Kidney (tissue), 14 donors: ENCODE data around the gene FREM1. TPM values are rescaled to one million over a fixed set of nuclear protein-coding genes. Genes with fewer than 3 reads are reported as not detected.

Experiments used
- DNase-seq, 5 donors: peaks; one replicate each; pipeline ENCODE4 v3.0.0-alpha.2; 2013 to 2020
- FAIRE-seq: peaks from 2 replicates; lab custom pipeline; 2012; peaks lifted over from hg19 to GRCh38; lab: Jason Lieb, UNC
- H3K27ac ChIP-seq, 2 donors: one replicate each; pipeline ENCODE4 v1.7.0; 2013; ENCODE audit warnings: low read depth in 2 of 2, low read length in 2 of 2, inconsistent platforms in 1 of 2
- H3K27me3 ChIP-seq: one replicate; pipeline ENCODE4 v1.7.1; 2013; ENCODE audit warnings: low read length, inconsistent platforms; ENCODE audit not compliant: control insufficient read depth, insufficient read depth
- H3K36me3 ChIP-seq, 3 donors: one replicate each; pipeline versions ENCODE4 v1.7.0 to v1.7.1; 2013; ENCODE audit warnings: low read length in 3 of 3, control low read depth in 1 of 3, inconsistent platforms in 1 of 3; ENCODE audit not compliant: insufficient read depth in 3 of 3, control insufficient read depth in 2 of 3
- H3K4me1 ChIP-seq, 3 donors: one replicate each; pipeline versions ENCODE4 v1.7.0 to v1.7.1; 2013; ENCODE audit warnings: low read length in 3 of 3, inconsistent platforms in 1 of 3, low read depth in 1 of 3; ENCODE audit not compliant: control insufficient read depth in 2 of 3, insufficient read depth in 2 of 3
- H3K4me3 ChIP-seq, 3 donors: one replicate each; pipeline versions ENCODE4 v1.7.0 to v1.8.1; 2013; ENCODE audit warnings: low read length in 3 of 3, control low read depth in 1 of 3, inconsistent platforms in 1 of 3
- H3K9ac ChIP-seq, 3 donors: one replicate each; pipeline versions ENCODE4 v1.7.0 to v1.7.1; 2013; ENCODE audit warnings: low read length in 3 of 3, control low read depth in 1 of 3, inconsistent platforms in 1 of 3
- H3K9me3 ChIP-seq, 3 donors: one replicate each; pipeline versions ENCODE4 v1.7.0 to v1.7.1; 2013; ENCODE audit warnings: low read length in 3 of 3, control low read depth in 1 of 3, inconsistent platforms in 1 of 3; ENCODE audit not compliant: control insufficient read depth in 2 of 3, insufficient read depth in 1 of 3
- CTCF ChIP-seq: IDR thresholded peaks from 3 replicates; pipeline ENCODE4 v1.5.1; 2012; ENCODE audit warnings: mild to moderate bottlenecking, moderate library complexity, borderline replicate concordance; ENCODE audit not compliant: insufficient read depth; ENCODE audit errors: extremely low read depth
- intact Hi-C: fragments of 100-400 bp; cut with DNase I; formaldehyde crosslinking; loops from one replicate; pipeline ENCODE4 v1.11.1; 2022
- polyA plus RNA-seq: library from polyadenylated mRNA; stranded (reverse); fragments of 350-450 nt; fragmentation: Illumina TruSeq; extraction: RNeasy Lipid Tissue Mini Kit (QIAGEN cat#74804); gene quantifications from one replicate; pipeline ENCODE4 v1.2.3, GENCODE V29; 2014; ENCODE audit warnings: low read depth, low replicate concordance; ENCODE audit not compliant: insufficient read depth
- total RNA-seq: library from RNA; stranded (reverse); fragmentation: NEBNext Ultra II Directional; extraction: Animal tissue kit (Norgen Biotek cat#: 25700); gene quantifications from one replicate; pipeline ENCODE4 v1.2.1, GENCODE V29; 2021
- donor health status: control.
- donor health status: control.
- donor health status: control.
- donor health status: control.
- donor health status: control.
- donor health status: DM: yes; HTN: yes; CAD: no.
- donor health status: Normal renal cell carcinoma (clear cell type).

Gene FREM1
- total and polyA plus RNA-seq, 2 donors from 2014 or later: 8.3 to 17.0 TPM

GRCh38 chr9:14813336-14814248 is 96.6 kb downstream of the FREM1 start:
- peaks cover 23 to 31% (median 27%) of the 10 kb centered on the region in 3 donors for H3K36me3 ChIP-seq
- DNase-seq (no peak), FAIRE-seq (no peak)
- peaks cover 0 to 1% (median 0%) of the 10 kb centered on the region in 3 donors for H3K9me3 ChIP-seq
- no peak overlapping the region for H3K4me3 ChIP-seq
- no peaks in the 10 kb centered on the region for H3K27me3 ChIP-seq
- H3K27ac ChIP-seq: no peak overlapping the region
- intact Hi-C loops: no loop called here
- no peak for TF ChIP-seq CTCF
- H3K9ac ChIP-seq: no peak overlapping the region
- no peaks in the 10 kb centered on the region for H3K4me1 ChIP-seq

GRCh38 chr9:14812806-14813205 is 97.4 kb downstream of the FREM1 start:
- intact Hi-C loops: no loop called here
- DNase-seq (no peak), FAIRE-seq (no peak)
- Histone ChIP-seq H3K36me3 (peaks cover 17 to 32% (median 31%) of the 10 kb centered on the region in 3 donors), H3K9me3 (peaks cover 0 to 1% (median 0%) of the 10 kb centered on the region in 3 donors), H3K9ac (no peak overlapping the region), H3K4me1 (no peaks in the 10 kb centered on the region), H3K27me3 (no peaks in the 10 kb centered on the region), H3K27ac (no peak overlapping the region), H3K4me3 (no peak overlapping the region)
- TF ChIP-seq CTCF: no peak

GRCh38 chr9:14811844-14812243 is 98.4 kb downstream of the FREM1 start:
- Histone ChIP-seq H3K4me3 (no peak overlapping the region), H3K27me3 (no peaks in the 10 kb centered on the region), H3K9me3 (peaks cover 0 to 1% (median 0%) of the 10 kb centered on the region in 3 donors), H3K27ac (no peak overlapping the region), H3K4me1 (no peaks in the 10 kb centered on the region), H3K9ac (no peak overlapping the region), H3K36me3 (peaks cover 18 to 34% (median 28%) of the 10 kb centered on the region in 3 donors)
- intact Hi-C loops: no loop called here
- no peak for FAIRE-seq
- DNase-seq: no peak
- no peak for TF ChIP-seq CTCF
